Endothelial cell (in vitro differentiated cells): ENCODE results near the gene LHFPL3. TPM values are rescaled to one million over a fixed set of nuclear protein-coding genes. Genes with fewer than 3 reads are reported as not detected.

ENCODE experiments used
- DNase-seq: peaks from one replicate; pipeline ENCODE4 v3.0.0; 2021; ENCODE audit warnings: low spot score
- H3K27ac Mint-ChIP-seq: one replicate; pipeline ENCODE4 v1.8.0; 2021; ENCODE audit warnings: mixed read lengths, inconsistent platforms; ENCODE audit not compliant: unreplicated experiment
- H3K27me3 Mint-ChIP-seq: one replicate; pipeline ENCODE4 v1.8.0; 2021; ENCODE audit warnings: mild to moderate bottlenecking, moderate library complexity, mixed read lengths, inconsistent platforms; ENCODE audit not compliant: unreplicated experiment
- H3K36me3 Mint-ChIP-seq: one replicate; pipeline ENCODE4 v1.8.0; 2021; ENCODE audit warnings: mild to moderate bottlenecking, low read depth, mixed read lengths, inconsistent platforms; ENCODE audit not compliant: unreplicated experiment
- H3K4me1 Mint-ChIP-seq: one replicate; pipeline ENCODE4 v1.8.0; 2021; ENCODE audit warnings: mild to moderate bottlenecking, mixed read lengths, inconsistent platforms; ENCODE audit not compliant: unreplicated experiment
- H3K4me3 Mint-ChIP-seq: one replicate; pipeline ENCODE4 v1.8.0; 2021; ENCODE audit warnings: mild to moderate bottlenecking, mixed read lengths, inconsistent platforms; ENCODE audit not compliant: unreplicated experiment
- H3K9me3 Mint-ChIP-seq: one replicate; pipeline ENCODE4 v1.8.0; 2021; ENCODE audit warnings: mixed read lengths, inconsistent platforms; ENCODE audit not compliant: unreplicated experiment
- CTCF ChIP-seq: fragments of 200-600 bp; sonication (generic); IDR thresholded peaks from one replicate; pipeline ENCODE4 v1.5.0; 2021; ENCODE audit warnings: antibody characterized with exemption; ENCODE audit not compliant: unreplicated experiment
- total RNA-seq: library from RNA; stranded (reverse); fragmentation: NEBNext Ultra II Directional; extraction: Animal tissue kit (Norgen Biotek cat#: 25700); gene quantifications from one replicate; pipeline ENCODE4 v1.2.1, GENCODE V29; 2021; ENCODE audit not compliant: unreplicated experiment

LHFPL3 gene
- total RNA-seq, 1 donor from 2014 or later, result not detected

- DNase-seq, result no peak
- H3K27me3 Mint-ChIP-seq, result no peaks in the 10 kb centered on the region
- no peak for TF ChIP-seq CTCF
- no peak overlapping the region for H3K27ac Mint-ChIP-seq
- no peaks in the 10 kb centered on the region for H3K36me3 Mint-ChIP-seq
- no peaks in the 10 kb centered on the region for H3K4me1 Mint-ChIP-seq
- no peaks in the 10 kb centered on the region for H3K9me3 Mint-ChIP-seq
- H3K4me3 Mint-ChIP-seq, result no peak overlapping the region
Observed at GRCh38 chr7:104366390-104366789, 38.0 kb downstream of the LHFPL3 start.

GRCh38 chr7:104367926-104368325 lies 39.5 kb downstream of the LHFPL3 start:
- DNase-seq, result no peak
- H3K27ac Mint-ChIP-seq, result no peak overlapping the region
- H3K27me3 Mint-ChIP-seq, result no peaks in the 10 kb centered on the region
- no peaks in the 10 kb centered on the region for H3K9me3 Mint-ChIP-seq
- no peak for TF ChIP-seq CTCF
- H3K4me3 Mint-ChIP-seq, result no peak overlapping the region
- H3K36me3 Mint-ChIP-seq, result no peaks in the 10 kb centered on the region
- no peaks in the 10 kb centered on the region for H3K4me1 Mint-ChIP-seq

- Mint-ChIP-seq H3K27me3 (no peaks in the 10 kb centered on the region), H3K9me3 (no peaks in the 10 kb centered on the region), H3K4me1 (no peaks in the 10 kb centered on the region), H3K36me3 (no peaks in the 10 kb centered on the region), H3K27ac (no peak overlapping the region), H3K4me3 (no peak overlapping the region)
- no peak for TF ChIP-seq CTCF
- no peak for DNase-seq
Observed at GRCh38 chr7:104371216-104371979, 43.0 kb downstream of the LHFPL3 start.

GRCh38 chr7:104371980-104372357 lies 43.6 kb downstream of the LHFPL3 start:
- no peak for TF ChIP-seq CTCF
- H3K36me3 Mint-ChIP-seq, result no peaks in the 10 kb centered on the region

DNA sequence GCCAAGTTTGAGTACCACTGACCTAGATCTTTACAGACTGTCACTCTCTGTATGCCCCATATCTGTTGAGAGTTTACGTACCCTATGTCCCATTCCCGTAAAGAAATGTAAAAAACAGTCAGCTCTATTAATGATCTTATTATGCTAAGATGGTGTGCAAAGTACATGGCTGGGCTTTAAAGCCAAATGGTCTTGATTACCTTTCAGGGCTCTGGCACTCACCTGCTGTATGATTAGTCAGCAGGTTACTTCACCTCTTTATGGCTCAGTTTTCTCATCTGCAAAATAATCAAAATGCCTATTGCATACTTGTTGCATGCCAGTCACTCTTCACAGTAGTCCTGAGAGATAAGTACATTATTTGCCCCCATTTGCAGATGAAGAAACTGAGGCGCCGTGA lies 54.2 kb downstream of the LHFPL3 start:
- Mint-ChIP-seq H3K36me3 (no peaks in the 10 kb centered on the region), H3K27ac (no peak overlapping the region), H3K27me3 (no peaks in the 10 kb centered on the region), H3K9me3 (peaks cover 7% of the 10 kb centered on the region), H3K4me3 (no peak overlapping the region), H3K4me1 (no peaks in the 10 kb centered on the region)
- no peak for DNase-seq
- no peak for TF ChIP-seq CTCF

More at GRCh38 chr7:104371980-104372357, 43.6 kb downstream of the LHFPL3 start:
- H3K9me3 Mint-ChIP-seq, result no peaks in the 10 kb centered on the region
- no peak overlapping the region for H3K4me3 Mint-ChIP-seq
- no peak overlapping the region for H3K27ac Mint-ChIP-seq
- no peak for DNase-seq
- no peaks in the 10 kb centered on the region for H3K27me3 Mint-ChIP-seq
- no peaks in the 10 kb centered on the region for H3K4me1 Mint-ChIP-seq
